GM18867 (cell line): Measurements from ENCODE around the gene TCF15.

Experiments used
- ATAC-seq: cut with Tn5 transposase; IDR thresholded peaks from one replicate; pipeline ENCODE4 v1.9.1; 2021; ENCODE audit warnings: mild to moderate bottlenecking, moderate library complexity; ENCODE audit not compliant: unreplicated experiment

The TCF15 gene

GRCh38 chr20:615514-615913 is 5.4 kb upstream of the TCF15 start:
- no peak for ATAC-seq

DNA sequence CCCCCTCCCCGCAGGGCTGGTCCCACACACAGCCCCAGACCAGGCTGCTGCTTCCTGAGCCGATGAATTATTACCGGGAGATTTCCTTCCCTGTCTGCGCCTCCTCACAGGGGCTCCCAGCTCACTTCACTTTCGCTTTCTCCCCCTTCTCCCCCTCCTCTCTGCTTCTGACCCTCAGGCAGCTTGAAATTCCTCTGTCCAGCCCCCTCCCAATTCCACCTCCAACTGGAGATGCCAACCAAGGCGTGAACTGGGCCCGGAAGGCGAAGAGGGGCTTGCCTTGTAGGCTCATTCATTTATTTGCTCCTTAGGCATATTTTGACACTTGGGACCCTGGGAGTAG is 1.7 kb upstream of the TCF15 start:
- no peak for ATAC-seq

- ATAC-seq = no peak
Observed at GRCh38 chr20:611047-611842, 1.1 kb upstream of the TCF15 start.

GRCh38 chr20:609371-609964 is 641 bp downstream of the TCF15 start:
- no peak for ATAC-seq

- no peak for ATAC-seq
Observed at GRCh38 chr20:608970-609369, 1.1 kb downstream of the TCF15 start.

- no peak for ATAC-seq
Observed at GRCh38 chr20:607476-607875, 2.6 kb downstream of the TCF15 start.

DNA sequence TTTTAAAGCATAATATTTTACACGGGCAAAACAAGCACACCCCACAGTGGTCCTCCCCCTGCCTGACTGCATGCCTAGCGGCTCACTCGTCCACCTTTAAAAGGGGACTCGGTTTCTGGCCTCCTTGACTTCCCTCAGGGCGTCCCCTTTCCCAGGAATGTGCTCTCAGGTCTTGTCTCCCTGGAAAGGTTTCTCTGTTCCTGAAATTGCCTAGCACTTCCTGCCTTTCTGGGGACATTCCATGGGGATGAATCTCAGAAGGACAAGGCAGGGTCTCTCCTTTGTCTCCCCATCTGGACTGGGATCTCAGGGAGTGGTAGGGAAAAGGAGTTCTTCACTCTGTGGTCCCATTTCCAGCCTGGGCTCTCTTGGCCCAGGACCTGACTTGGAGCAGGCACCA is 4.9 kb downstream of the TCF15 start:
- ATAC-seq = no peak

GRCh38 chr20:603116-603640 is 6.9 kb downstream of the TCF15 start:
- ATAC-seq = no peak

DNA sequence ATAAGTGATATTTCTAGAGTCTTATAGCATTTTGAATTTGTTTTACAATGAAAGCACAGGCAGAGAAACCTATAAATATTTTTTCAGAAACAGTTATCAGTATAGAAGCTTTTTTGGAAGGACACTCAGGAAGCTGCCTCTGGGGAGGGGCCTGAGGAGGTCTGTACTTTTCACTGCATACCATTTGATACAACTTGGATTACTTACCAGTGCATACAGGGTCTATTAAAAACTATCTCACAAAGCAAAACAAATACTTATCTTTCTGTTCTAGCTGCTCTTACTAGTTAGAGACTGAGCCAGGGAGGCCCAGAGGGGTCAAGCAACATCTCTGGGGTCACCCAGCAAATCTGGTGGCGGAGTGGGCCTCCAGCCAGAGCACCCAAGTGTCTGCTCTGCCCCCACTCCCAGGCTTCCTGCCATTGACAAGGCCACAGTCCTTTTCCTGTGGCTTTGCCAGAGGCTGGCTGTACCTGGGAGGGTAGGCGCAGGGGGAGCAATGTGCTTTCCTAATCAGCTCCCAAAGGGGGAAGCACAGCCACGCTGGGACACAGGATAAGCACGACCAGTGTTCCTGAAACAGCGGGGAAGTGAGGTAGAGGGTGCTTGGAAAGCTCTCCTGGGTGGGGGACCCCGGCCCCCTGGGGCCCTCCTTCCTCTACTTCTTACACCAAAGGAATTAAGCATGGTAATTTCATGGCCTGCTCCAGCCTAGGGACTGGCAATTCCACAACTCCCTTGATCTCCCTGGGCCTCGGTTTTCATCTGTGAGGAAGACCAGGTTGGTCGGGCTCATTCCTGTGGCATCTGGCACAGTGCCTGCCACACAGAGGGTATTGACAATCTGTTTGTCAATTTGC is 7.8 kb downstream of the TCF15 start:
- no peak for ATAC-seq

DNA sequence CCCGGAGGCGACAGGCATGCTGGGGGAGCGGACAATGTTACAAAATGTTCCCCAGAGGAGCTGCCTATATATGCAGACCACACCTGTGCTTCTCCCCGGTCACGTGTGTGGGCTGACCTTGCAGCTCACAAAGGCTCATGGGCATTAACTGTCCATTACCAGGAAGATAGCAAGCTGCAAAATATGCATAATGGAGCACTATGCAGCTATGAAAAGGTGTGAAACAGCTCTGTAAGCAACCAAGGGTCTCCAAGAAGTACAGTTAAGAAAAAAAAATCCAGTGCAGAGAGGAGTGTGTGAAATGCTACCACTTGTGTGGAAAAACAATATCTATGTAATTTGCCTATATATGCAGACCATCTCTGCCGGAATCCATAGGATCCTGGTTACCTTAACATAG is 9.4 kb downstream of the TCF15 start:
- no peak for ATAC-seq

DNA sequence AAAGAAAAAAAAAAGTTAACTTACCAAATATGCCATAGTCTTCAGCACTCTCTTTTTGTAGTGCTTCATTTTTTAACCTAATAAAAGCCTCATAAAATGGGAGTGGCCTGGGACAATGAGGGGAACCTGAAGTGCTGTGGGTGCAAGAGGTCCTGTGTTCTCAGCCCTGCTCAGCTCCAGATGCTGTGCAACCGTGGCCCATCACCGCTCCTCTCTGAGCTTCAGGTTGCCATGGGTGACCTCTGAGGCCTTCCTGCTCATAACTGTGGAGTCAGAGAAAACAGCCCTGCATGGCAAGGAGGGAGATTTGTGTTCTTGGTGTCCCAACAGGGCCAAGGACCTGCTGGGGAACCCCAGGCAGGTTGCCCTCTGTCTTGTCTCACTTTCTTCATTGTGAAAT is 10.0 kb downstream of the TCF15 start:
- ATAC-seq = no peak

DNA sequence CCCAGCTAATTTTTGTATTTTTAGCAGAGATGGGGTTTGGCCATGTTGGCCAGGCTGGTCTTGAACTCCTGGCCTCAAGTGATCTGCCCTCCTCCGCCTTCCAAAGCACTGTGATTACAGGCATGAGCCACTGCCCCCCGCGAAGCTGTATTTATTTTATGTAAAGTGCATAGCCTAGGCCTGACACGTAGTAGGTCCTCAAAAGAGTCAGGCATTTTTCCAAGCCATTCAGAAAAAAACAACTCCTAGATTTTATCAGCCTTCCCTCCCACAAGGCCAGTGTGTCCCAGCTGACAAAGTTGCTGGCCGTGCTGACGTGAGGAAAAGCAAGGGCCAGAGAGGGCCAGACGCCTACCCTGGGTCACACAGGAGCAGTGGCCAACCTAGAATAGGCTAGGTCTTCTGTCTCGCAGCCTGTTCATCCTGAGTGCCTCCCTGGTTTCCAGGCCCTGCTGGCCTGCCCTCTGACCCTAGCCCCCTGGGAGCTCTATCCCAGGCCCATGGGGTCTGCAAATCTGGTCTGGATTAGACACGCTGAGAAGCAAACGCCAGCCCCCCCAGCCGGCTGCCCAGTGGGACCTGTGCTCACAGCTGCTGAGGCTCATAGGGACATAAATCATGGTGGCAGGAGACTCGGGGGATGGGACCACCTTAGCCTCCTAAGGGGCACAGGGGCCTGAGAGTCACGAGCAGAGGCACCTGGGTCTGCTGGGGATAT is 11.8 kb downstream of the TCF15 start:
- ATAC-seq = no peak

DNA sequence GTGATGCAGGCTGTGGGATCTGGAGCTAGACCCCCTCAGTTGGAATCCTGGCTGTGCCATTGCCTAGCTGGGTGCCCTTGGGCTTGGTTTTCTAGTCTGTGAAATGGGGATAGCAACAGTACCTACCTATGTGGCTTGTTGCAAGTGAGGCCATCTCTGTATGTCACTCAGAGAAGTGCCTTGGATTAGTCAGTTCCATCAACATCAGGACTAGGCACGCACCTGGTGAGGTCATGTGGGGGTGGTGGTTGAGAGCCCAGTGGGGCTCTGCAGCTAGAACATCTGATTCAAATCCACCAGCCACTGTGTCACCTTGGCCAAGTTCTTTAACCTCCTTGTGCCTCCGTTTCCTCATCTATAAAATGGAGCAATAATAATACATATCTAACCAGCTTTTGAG is 12.5 kb downstream of the TCF15 start:
- ATAC-seq = no peak

DNA sequence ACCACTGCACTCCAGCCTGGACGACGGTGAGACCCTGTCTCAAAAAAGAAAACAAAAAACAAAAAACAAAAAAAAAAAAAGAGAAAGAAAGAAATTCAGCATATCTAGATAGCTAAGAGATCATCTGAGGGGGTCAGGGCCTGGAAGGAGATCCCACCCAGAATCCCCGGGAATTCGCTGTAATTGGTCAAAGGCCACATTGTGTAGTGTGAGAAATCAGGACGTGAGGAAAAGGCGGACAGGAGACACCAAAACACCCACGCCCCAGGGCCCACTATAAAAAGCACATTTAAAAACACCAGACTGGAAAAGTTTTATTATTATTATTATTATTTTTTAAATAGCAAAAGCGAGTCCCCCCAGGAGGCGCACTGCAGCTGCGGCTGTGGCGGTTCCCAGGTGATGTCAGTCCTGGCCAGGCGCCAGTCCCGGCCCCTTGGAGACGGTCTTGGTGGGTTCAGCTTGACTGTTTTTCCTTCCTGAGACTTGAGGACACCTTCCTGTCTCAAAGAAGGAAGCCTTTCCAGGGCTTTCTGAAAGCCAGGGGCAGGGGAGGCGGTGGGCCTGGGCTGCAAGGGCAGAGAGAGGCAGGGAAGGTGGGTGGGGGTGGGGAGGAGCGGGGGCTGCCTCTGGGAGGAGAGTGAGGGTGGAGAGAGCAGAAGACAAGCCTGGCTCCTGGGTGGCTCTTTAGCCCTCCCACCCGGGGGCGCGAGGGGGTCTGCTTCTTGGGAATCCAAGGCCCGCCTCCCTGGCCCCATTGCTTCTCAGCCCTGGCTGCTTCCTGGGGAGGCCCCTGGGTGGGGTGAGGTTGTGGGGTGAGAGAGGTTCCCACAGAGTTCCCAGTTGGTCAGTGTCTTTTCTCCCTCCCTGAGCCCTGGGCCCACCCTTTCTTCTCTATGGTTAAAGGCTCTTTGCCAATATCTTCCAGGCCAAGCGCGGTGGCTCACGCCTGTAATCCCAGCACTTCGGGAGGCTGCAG is 14.5 kb downstream of the TCF15 start:
- no peak for ATAC-seq

GRCh38 chr20:592506-592905 is 17.6 kb downstream of the TCF15 start:
- no peak for ATAC-seq

GRCh38 chr20:591941-592340 is 18.2 kb downstream of the TCF15 start:
- no peak for ATAC-seq

- peak; percentile 74 for ATAC-seq
Observed at GRCh38 chr20:588932-589672, 21.0 kb downstream of the TCF15 start.

- ATAC-seq = no peak
Observed at GRCh38 chr20:588476-588875, 21.6 kb downstream of the TCF15 start.

DNA sequence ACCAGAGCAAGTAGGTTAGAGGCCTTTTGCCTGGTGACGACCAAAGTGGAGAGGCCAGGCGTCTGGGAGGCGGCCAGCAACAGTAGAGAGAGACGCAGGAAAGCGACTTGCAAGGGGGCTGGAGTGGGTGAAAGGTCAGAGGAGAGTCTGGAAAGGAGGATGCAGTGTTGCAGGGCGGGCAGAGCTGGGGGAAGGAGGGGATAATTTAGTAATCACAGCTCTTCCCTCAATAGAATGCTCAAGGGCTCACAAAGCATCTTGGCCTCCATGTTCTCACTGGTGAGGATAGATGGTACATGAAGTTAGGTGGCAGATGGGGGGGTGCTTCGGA is 25.2 kb downstream of the TCF15 start:
- ATAC-seq = no peak
